Upper lobe of left lung (tissue), 4 donors: ENCODE results near the gene CAMK2N2.

ENCODE experiments used
- CTCF ChIP-seq, 6 experiments: fragments of 450-650 bp in 4 of 6; fragments of 200-600 bp in 2 of 6; sonication (generic) in 2 of 6; IDR thresholded peaks; one replicate each; pipeline ENCODE4 v1.5.1; 2016 to 2019; ENCODE audit warnings: antibody characterized with exemption in 6 of 6
- POLR2A ChIP-seq, 4 donors: fragments of 450-650 bp; IDR thresholded peaks; one replicate each; pipeline ENCODE4 v1.5.1; 2016 to 2017; ENCODE audit warnings: antibody characterized with exemption in 4 of 4, mild to moderate bottlenecking in 2 of 4

DNA sequence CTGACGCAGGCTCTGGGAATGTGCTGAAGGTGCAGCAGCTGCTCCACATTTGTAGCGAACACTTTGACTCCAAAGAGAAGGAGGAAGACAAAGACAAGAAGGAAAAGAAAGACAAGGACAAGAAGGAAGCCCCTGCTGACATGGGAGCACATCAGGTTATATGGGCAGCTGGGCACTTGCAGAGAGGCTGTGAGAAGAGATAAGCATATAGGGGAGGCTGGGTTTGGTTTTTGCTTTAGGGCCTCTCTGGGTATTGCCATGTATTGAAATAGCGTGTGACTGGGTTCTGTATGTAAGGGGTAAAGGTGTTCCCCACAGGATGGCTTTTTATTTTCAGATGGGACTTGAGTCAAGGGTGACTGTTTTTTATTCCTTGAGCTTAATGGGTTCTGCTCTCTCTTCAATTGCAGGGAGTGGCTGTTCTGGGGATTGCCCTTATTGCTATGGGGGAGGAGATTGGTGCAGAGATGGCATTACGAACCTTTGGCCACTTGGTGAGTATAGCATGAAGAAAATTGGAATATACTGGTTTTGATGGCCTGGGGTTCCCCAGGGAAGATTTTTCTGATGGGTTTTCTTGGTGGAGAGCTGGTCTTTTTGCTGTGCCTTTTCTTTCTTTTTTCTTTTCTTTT is 45.1 kb upstream of the CAMK2N2 start:
- TF ChIP-seq POLR2A (IDR thresholded peaks at IDR 0.05) (no peak), CTCF (IDR thresholded peaks at IDR 0.05) (no peak)
